Breast epithelium (tissue), 4 donors: ENCODE measurements around the gene GIGYF2. TPM values are rescaled to one million over a fixed set of nuclear protein-coding genes. Genes with fewer than 3 reads are reported as not detected.

Experiments used
- DNase-seq, 2 donors: peaks; one replicate each; pipeline ENCODE4 v3.0.0-alpha.2; 2019; ENCODE audit warnings: low spot score in 2 of 2
- H3K27ac ChIP-seq, 2 donors: fragments of 200-600 bp; sonication (generic) in 1 of 2; one replicate each; pipeline ENCODE4 v1.5.1; 2016 to 2019; ENCODE audit warnings: mild to moderate bottlenecking in 1 of 2
- H3K27me3 ChIP-seq, 2 donors: fragments of 200-600 bp; sonication (generic) in 1 of 2; one replicate each; pipeline versions ENCODE4 v1.5.1 to v1.6.0; 2017 to 2019; ENCODE audit warnings: control low read depth in 1 of 2, mild to moderate bottlenecking in 1 of 2
- H3K36me3 ChIP-seq: fragments of 200-600 bp; one replicate; pipeline ENCODE4 v1.5.1; 2019
- H3K4me1 ChIP-seq, 2 donors: fragments of 200-600 bp; sonication (generic); one replicate each; pipeline ENCODE4 v1.5.1; 2016 to 2019; ENCODE audit warnings: control low read depth in 1 of 2
- H3K4me3 ChIP-seq, 3 donors: fragments of 200-600 bp; sonication (generic); 1 replicate in 2 of 3; 2 replicates in 1 of 3; pipeline ENCODE4 v1.5.1; 2016 to 2019; ENCODE audit warnings: mild to moderate bottlenecking in 3 of 3, moderate library complexity in 2 of 3
- H3K9me3 ChIP-seq, 2 donors: fragments of 200-600 bp; sonication (generic) in 1 of 2; one replicate each; pipeline ENCODE4 v1.5.1; 2016 to 2019; ENCODE audit warnings: control low read depth in 1 of 2
- CTCF ChIP-seq, 3 donors: fragments of 450-650 bp; IDR thresholded peaks; one replicate each; pipeline ENCODE4 v1.5.1; 2016 to 2017; ENCODE audit warnings: antibody characterized with exemption in 3 of 3, mild to moderate bottlenecking in 3 of 3, moderate library complexity in 3 of 3
- POLR2A ChIP-seq: fragments of 450-650 bp; IDR thresholded peaks from one replicate; pipeline ENCODE4 v1.6.1; 2016; ENCODE audit warnings: antibody characterized with exemption, mild to moderate bottlenecking, moderate library complexity
- POLR2AphosphoS5 ChIP-seq, 3 donors: sonication (generic); formaldehyde crosslinking; IDR thresholded peaks; one replicate each; pipeline ENCODE4 v1.6.1; 2017; ENCODE audit warnings: antibody characterized with exemption in 3 of 3
- intact Hi-C: fragments of 100-400 bp; cut with DNase I; formaldehyde crosslinking; loops from one replicate; pipeline ENCODE4 v1.15.1; 2023; ENCODE audit warnings: low total_unique reads
- total RNA-seq, 3 donors: library from RNA; depleted of rRNA; stranded (reverse); fragments of >200 nt; gene quantifications; one replicate each; pipeline ENCODE4 v1.1.0, GENCODE V29; 2016

GIGYF2 gene
- total RNA-seq, 3 donors from 2014 or later = 79.8 to 156 (median 103) TPM

- Histone ChIP-seq H3K4me1 (no peaks in the 10 kb centered on the region), H3K36me3 (peaks cover 3% of the 10 kb centered on the region), H3K4me3 (no peak overlapping the region), H3K9me3 (no peaks in the 10 kb centered on the region), H3K27ac (no peak overlapping the region), H3K27me3 (no peaks in the 10 kb centered on the region)
- intact Hi-C loops = no loop called here
- TF ChIP-seq POLR2A = no peak
- TF ChIP-seq CTCF (IDR thresholded peaks at IDR 0.05) = no peak
- TF ChIP-seq POLR2AphosphoS5 (IDR thresholded peaks at IDR 0.05) = no peak
- DNase-seq = no peak
Observed at GRCh38 chr2:232838406-232838874, 141.3 kb downstream of the GIGYF2 start.

GRCh38 chr2:232839411-232840079 lies 142.4 kb downstream of the GIGYF2 start:
- peaks cover 2% of the 10 kb centered on the region for H3K36me3 ChIP-seq
- TF ChIP-seq POLR2AphosphoS5 (IDR thresholded peaks at IDR 0.05) = no peak
- no peak for TF ChIP-seq POLR2A
- no peak for TF ChIP-seq CTCF (IDR thresholded peaks at IDR 0.05)
- H3K4me3 ChIP-seq = no peak overlapping the region
- no peak for DNase-seq
- intact Hi-C loops = no loop called here
- no peaks in the 10 kb centered on the region for H3K4me1 ChIP-seq
- no peaks in the 10 kb centered on the region for H3K27me3 ChIP-seq
- H3K27ac ChIP-seq = peak overlapping the region in 1 of 2 donors; percentile 6
- H3K9me3 ChIP-seq = no peaks in the 10 kb centered on the region

GRCh38 chr2:232842689-232843088 lies 145.6 kb downstream of the GIGYF2 start:
- Histone ChIP-seq H3K9me3 (no peaks in the 10 kb centered on the region), H3K4me1 (no peaks in the 10 kb centered on the region), H3K4me3 (no peak overlapping the region), H3K27me3 (no peaks in the 10 kb centered on the region), H3K27ac (no peak overlapping the region), H3K36me3 (peaks cover 16% of the 10 kb centered on the region)
- DNase-seq = no peak
- TF ChIP-seq CTCF (IDR thresholded peaks at IDR 0.05) (no peak), POLR2AphosphoS5 (IDR thresholded peaks at IDR 0.05) (no peak), POLR2A (no peak)
- intact Hi-C loops = no loop called here

GRCh38 chr2:232843834-232844233 lies 146.7 kb downstream of the GIGYF2 start:
- Histone ChIP-seq H3K4me1 (no peaks in the 10 kb centered on the region), H3K4me3 (no peak overlapping the region), H3K9me3 (no peaks in the 10 kb centered on the region), H3K27me3 (no peaks in the 10 kb centered on the region), H3K27ac (no peak overlapping the region), H3K36me3 (peaks cover 26% of the 10 kb centered on the region)
- TF ChIP-seq POLR2A (no peak), CTCF (IDR thresholded peaks at IDR 0.05) (no peak), POLR2AphosphoS5 (IDR thresholded peaks at IDR 0.05) (no peak)
- intact Hi-C loops = no loop called here
- DNase-seq = no peak

GRCh38 chr2:232846055-232846454 lies 148.9 kb downstream of the GIGYF2 start:
- Histone ChIP-seq H3K27me3 (no peaks in the 10 kb centered on the region), H3K4me3 (no peak overlapping the region), H3K36me3 (peaks cover 33% of the 10 kb centered on the region), H3K9me3 (no peaks in the 10 kb centered on the region), H3K27ac (no peak overlapping the region), H3K4me1 (no peaks in the 10 kb centered on the region)
- DNase-seq = no peak
- TF ChIP-seq CTCF (IDR thresholded peaks at IDR 0.05) (no peak), POLR2AphosphoS5 (IDR thresholded peaks at IDR 0.05) (no peak), POLR2A (no peak)
- intact Hi-C loops = no loop called here
